Measurements from ENCODE around the gene DHRS7.

GRCh38 chr14:60164404-60164711 is 840 bp downstream of the DHRS7 start:
- TF ChIP-seq CTCF (conservative IDR thresholded peaks at IDR 0.05; ENCODE audit: low read depth in 2 of 2) (no peak), EZH2phosphoT487 (IDR thresholded peaks at IDR 0.05; ENCODE audit: unreplicated experiment) (no peak), EZH2 (IDR thresholded peaks at IDR 0.05; ENCODE audit: low read depth, unreplicated experiment) (no peak)
